Measurements from ENCODE around the gene TRPV6.

TRPV6 gene

GRCh38 chr7:142871260-142872105, 14.1 kb downstream of the TRPV6 start:
- no peak for DNase-seq (ENCODE audit: low read depth, low spot score)
- in situ Hi-C loops (cut with HindIII; ENCODE audit: low sequenced_read_pairs), result no loop called here
- TF ChIP-seq, protein P1, sequence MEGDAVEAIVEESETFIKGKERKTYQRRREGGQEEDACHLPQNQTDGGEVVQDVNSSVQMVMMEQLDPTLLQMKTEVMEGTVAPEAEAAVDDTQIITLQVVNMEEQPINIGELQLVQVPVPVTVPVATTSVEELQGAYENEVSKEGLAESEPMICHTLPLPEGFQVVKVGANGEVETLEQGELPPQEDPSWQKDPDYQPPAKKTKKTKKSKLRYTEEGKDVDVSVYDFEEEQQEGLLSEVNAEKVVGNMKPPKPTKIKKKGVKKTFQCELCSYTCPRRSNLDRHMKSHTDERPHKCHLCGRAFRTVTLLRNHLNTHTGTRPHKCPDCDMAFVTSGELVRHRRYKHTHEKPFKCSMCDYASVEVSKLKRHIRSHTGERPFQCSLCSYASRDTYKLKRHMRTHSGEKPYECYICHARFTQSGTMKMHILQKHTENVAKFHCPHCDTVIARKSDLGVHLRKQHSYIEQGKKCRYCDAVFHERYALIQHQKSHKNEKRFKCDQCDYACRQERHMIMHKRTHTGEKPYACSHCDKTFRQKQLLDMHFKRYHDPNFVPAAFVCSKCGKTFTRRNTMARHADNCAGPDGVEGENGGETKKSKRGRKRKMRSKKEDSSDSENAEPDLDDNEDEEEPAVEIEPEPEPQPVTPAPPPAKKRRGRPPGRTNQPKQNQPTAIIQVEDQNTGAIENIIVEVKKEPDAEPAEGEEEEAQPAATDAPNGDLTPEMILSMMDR (IDR thresholded peaks at IDR 0.05; ENCODE audit: low read depth, low read length), result no peak
- H3K4me3 ChIP-seq (ENCODE audit: low read depth, low read length), result no peak overlapping the region

GRCh38 chr7:142870566-142871259, 14.8 kb downstream of the TRPV6 start:
- in situ Hi-C loops (cut with HindIII; ENCODE audit: low sequenced_read_pairs), result no loop called here
- DNase-seq (ENCODE audit: low read depth, low spot score), result no peak
- H3K4me3 ChIP-seq (ENCODE audit: low read depth, low read length), result no peak overlapping the region
- TF ChIP-seq, protein P1 (IDR thresholded peaks at IDR 0.05; ENCODE audit: low read depth, low read length), result no peak

GRCh38 chr7:142870147-142870559, 15.4 kb downstream of the TRPV6 start:
- in situ Hi-C loops (cut with HindIII; ENCODE audit: low sequenced_read_pairs), result no loop called here
- no peak for DNase-seq (ENCODE audit: low read depth, low spot score)
- no peak overlapping the region for H3K4me3 ChIP-seq (ENCODE audit: low read depth, low read length)
- TF ChIP-seq, protein P1 (IDR thresholded peaks at IDR 0.05; ENCODE audit: low read depth, low read length), result no peak

DNA sequence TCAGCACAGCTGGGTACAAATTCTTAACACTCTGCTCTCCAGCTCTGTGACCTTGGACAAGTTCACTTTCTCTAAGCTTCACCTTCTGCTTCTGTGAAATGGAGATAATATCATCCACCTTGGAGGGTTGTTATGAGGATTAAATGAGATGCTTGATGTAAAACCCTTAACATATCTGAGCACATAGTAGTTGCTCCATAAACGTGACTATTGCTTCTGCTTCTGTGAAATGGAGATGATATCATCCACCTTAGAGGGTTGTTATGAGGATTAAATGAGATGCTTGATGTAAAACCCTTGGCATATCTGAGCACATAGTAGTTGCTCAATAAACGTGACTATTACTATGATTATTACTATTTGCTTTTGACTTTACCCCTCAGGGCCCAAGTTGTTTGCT, 16.1 kb downstream of the TRPV6 start:
- H3K4me3 ChIP-seq (ENCODE audit: low read depth, low read length), result no peak overlapping the region
- in situ Hi-C loops (cut with HindIII; ENCODE audit: low sequenced_read_pairs), result no loop called here
- no peak for DNase-seq (ENCODE audit: low read depth, low spot score)
- TF ChIP-seq, protein P1 (IDR thresholded peaks at IDR 0.05; ENCODE audit: low read depth, low read length), result no peak

DNA sequence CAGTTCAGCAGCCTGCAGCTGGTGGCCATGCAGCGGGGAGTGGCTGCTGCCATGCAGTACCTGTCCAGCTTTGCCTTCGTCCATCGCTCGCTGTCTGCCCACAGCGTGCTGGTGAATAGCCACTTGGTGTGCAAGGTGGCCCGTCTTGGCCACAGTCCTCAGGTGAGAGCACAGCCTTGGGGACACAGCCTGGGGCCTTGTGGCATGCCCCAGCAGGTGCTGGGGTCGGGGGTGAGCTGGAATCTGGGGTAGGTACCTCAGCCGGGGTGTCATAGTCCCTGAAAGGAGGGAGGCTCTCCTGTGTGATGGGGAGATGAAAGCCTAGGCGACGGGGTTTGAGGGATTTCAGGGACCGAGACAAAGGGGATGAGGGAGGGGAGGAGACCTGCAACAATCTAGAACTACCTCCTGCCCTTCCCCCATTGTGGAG, 16.5 kb downstream of the TRPV6 start:
- no peak overlapping the region for H3K4me3 ChIP-seq (ENCODE audit: low read depth, low read length)
- DNase-seq (ENCODE audit: low read depth, low spot score), result no peak
- in situ Hi-C loops (cut with HindIII; ENCODE audit: low sequenced_read_pairs), result no loop called here
- TF ChIP-seq, protein P1 (IDR thresholded peaks at IDR 0.05; ENCODE audit: low read depth, low read length), result no peak

- in situ Hi-C loops (cut with HindIII; ENCODE audit: low sequenced_read_pairs), result no loop called here
- no peak for DNase-seq (ENCODE audit: low read depth, low spot score)
- no peak overlapping the region for H3K4me3 ChIP-seq (ENCODE audit: low read depth, low read length)
- TF ChIP-seq, protein P1 (IDR thresholded peaks at IDR 0.05; ENCODE audit: low read depth, low read length), result no peak
These were observed 17.2 kb downstream of the TRPV6 start for GRCh38 chr7:142868188-142868985.

All from astrocyte of the spinal cord (primary cell).